ENCODE results near the gene HDDC3. TPM values are rescaled to one million over a fixed set of nuclear protein-coding genes. Genes with fewer than 3 reads are reported as not detected.

The HDDC3 gene
- total and polyA plus RNA-seq, 9 of the 15 experiments (the other 6 are each of a cell fraction or from before 2014, with no cell fraction given): 14.9 to 55.8 (median 36.9) TPM

- TF ChIP-seq, protein P1, sequence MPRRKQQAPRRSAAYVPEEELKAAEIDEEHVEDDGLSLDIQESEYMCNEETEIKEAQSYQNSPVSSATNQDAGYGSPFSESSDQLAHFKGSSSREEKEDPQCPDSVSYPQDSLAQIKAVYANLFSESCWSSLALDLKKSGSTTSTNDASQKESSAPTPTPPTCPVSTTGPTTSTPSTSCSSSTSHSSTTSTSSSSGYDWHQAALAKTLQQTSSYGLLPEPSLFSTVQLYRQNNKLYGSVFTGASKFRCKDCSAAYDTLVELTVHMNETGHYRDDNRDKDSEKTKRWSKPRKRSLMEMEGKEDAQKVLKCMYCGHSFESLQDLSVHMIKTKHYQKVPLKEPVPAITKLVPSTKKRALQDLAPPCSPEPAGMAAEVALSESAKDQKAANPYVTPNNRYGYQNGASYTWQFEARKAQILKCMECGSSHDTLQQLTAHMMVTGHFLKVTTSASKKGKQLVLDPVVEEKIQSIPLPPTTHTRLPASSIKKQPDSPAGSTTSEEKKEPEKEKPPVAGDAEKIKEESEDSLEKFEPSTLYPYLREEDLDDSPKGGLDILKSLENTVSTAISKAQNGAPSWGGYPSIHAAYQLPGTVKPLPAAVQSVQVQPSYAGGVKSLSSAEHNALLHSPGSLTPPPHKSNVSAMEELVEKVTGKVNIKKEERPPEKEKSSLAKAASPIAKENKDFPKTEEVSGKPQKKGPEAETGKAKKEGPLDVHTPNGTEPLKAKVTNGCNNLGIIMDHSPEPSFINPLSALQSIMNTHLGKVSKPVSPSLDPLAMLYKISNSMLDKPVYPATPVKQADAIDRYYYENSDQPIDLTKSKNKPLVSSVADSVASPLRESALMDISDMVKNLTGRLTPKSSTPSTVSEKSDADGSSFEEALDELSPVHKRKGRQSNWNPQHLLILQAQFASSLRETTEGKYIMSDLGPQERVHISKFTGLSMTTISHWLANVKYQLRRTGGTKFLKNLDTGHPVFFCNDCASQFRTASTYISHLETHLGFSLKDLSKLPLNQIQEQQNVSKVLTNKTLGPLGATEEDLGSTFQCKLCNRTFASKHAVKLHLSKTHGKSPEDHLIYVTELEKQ (CRISPR knock-in tag; IDR thresholded peaks at IDR 0.05): no peak
- TF ChIP-seq, protein P2, sequence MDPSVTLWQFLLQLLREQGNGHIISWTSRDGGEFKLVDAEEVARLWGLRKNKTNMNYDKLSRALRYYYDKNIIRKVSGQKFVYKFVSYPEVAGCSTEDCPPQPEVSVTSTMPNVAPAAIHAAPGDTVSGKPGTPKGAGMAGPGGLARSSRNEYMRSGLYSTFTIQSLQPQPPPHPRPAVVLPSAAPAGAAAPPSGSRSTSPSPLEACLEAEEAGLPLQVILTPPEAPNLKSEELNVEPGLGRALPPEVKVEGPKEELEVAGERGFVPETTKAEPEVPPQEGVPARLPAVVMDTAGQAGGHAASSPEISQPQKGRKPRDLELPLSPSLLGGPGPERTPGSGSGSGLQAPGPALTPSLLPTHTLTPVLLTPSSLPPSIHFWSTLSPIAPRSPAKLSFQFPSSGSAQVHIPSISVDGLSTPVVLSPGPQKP (CRISPR knock-in tag; IDR thresholded peaks at IDR 0.05): no peak
- no peak for TF ChIP-seq NFE2 (IDR thresholded peaks at IDR 0.05; ENCODE audit: low read depth)
- TF ChIP-seq FOXK2 (conservative IDR thresholded peaks at IDR 0.05 in 1 of 2, IDR thresholded peaks at IDR 0.05 in 1 of 2; ENCODE audit: low read depth in 2 of 2): no peak
- TF ChIP-seq EP300 (IDR thresholded peaks at IDR 0.05; ENCODE audit: low read length): no peak
- peak in 1 of 2 experiments; percentile 72; a peak in 1 of 4 replicates for TF ChIP-seq KDM4B (IDR thresholded peaks at IDR 0.05; ENCODE audit: borderline replicate concordance in 2 of 2, low read depth in 1 of 2)
- peak; percentile 73 for TF ChIP-seq PML (IDR thresholded peaks at IDR 0.05; ENCODE audit: low read length)
- TF ChIP-seq YY1 (IDR thresholded peaks at IDR 0.05; ENCODE audit: borderline replicate concordance in 1 of 3, control insufficient read depth in 1 of 3, extremely low read depth in 1 of 3, insufficient read depth in 3 of 3, insufficient read length in 1 of 3, insufficient replicate concordance in 2 of 3, low read depth in 1 of 3, low read length in 2 of 3): peak in 2 of 3 experiments; percentile 22 to 49
- peak; percentile 57 for TF ChIP-seq RBBP5 (IDR thresholded peaks at IDR 0.05; ENCODE audit: borderline replicate concordance, insufficient read depth, low read length, poor library complexity, severe bottlenecking)
- peak; percentile 27; the same call in 1 of the 2 replicates for TF ChIP-seq TEAD4 (IDR thresholded peaks at IDR 0.05; ENCODE audit: low read length)
- peak; percentile 41; the same call in 1 of the 2 replicates for TF ChIP-seq TEAD4 (CRISPR knock-in tag; IDR thresholded peaks at IDR 0.05; ENCODE audit: borderline replicate concordance)
- TF ChIP-seq, protein P3, sequence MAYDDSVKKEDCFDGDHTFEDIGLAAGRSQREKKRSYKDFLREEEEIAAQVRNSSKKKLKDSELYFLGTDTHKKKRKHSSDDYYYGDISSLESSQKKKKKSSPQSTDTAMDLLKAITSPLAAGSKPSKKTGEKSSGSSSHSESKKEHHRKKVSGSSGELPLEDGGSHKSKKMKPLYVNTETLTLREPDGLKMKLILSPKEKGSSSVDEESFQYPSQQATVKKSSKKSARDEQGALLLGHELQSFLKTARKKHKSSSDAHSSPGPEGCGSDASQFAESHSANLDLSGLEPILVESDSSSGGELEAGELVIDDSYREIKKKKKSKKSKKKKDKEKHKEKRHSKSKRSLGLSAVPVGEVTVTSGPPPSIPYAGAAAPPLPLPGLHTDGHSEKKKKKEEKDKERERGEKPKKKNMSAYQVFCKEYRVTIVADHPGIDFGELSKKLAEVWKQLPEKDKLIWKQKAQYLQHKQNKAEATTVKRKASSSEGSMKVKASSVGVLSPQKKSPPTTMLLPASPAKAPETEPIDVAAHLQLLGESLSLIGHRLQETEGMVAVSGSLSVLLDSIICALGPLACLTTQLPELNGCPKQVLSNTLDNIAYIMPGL (CRISPR knock-in tag; IDR thresholded peaks at IDR 0.05): no peak
- no peak for TF ChIP-seq ZNF57 (CRISPR knock-in tag; IDR thresholded peaks at IDR 0.05)
- TF ChIP-seq L3MBTL2 (IDR thresholded peaks at IDR 0.05): peak; percentile 16
- no peak for TF ChIP-seq ZNF766 (CRISPR knock-in tag; conservative IDR thresholded peaks at IDR 0.05)
- TF ChIP-seq ZNF134 (CRISPR knock-in tag; conservative IDR thresholded peaks at IDR 0.05): no peak
- no peak for TF ChIP-seq BRCA1 (IDR thresholded peaks at IDR 0.05)
- TF ChIP-seq BRCA1 (CRISPR knock-in tag; IDR thresholded peaks at IDR 0.05): no peak
- TF ChIP-seq BDP1 (IDR thresholded peaks at IDR 0.05; ENCODE audit: insufficient read depth, insufficient read length): no peak
- no peak for TF ChIP-seq PCBP2 (IDR thresholded peaks at IDR 0.05; ENCODE audit: low read depth, low read length, poor library complexity, severe bottlenecking)
- TF ChIP-seq SMC3 (conservative IDR thresholded peaks at IDR 0.05; ENCODE audit: insufficient read depth, low read depth, low read length): no peak
Measured at GRCh38 chr15:90902840-90903732, 29.3 kb downstream of the HDDC3 start, which contains the start of gene MAN2A2 (continued).
